Measurements from ENCODE around the gene COL6A1.
"Not testable (repeated sequence)": the region's sequence is repeated elsewhere in the genome, so short reads cannot be mapped to it uniquely, and the experiment has no call there.

Gene COL6A1

GRCh38 chr21:45945868-45946210 lies 35.7 kb upstream of the COL6A1 start:
- DNase-seq (ENCODE audit: low read depth in 4 of 4, low spot score in 1 of 4) = no peak

GRCh38 chr21:45947296-45947695 lies 34.3 kb upstream of the COL6A1 start:
- no peak for DNase-seq (ENCODE audit: low read depth in 4 of 4, low spot score in 1 of 4)

GRCh38 chr21:45947716-45948255 lies 33.8 kb upstream of the COL6A1 start:
- no peak for DNase-seq (ENCODE audit: low read depth in 4 of 4, low spot score in 1 of 4)

GRCh38 chr21:45948576-45949141 lies 32.9 kb upstream of the COL6A1 start:
- no peak for DNase-seq (ENCODE audit: low read depth in 4 of 4, low spot score in 1 of 4)

- DNase-seq (ENCODE audit: low read depth in 4 of 4, low spot score in 1 of 4) = no peak
These were observed 31.4 kb upstream of the COL6A1 start for GRCh38 chr21:45949928-45950739.

- DNase-seq (ENCODE audit: low read depth in 4 of 4, low spot score in 1 of 4) = no peak
These were observed 30.6 kb upstream of the COL6A1 start for GRCh38 chr21:45950740-45951515.

GRCh38 chr21:45951676-45952075 lies 29.9 kb upstream of the COL6A1 start:
- DNase-seq (ENCODE audit: low read depth in 4 of 4, low spot score in 1 of 4) = no peak

- not testable (repeated sequence) for DNase-seq (ENCODE audit: low read depth in 4 of 4, low spot score in 1 of 4)
These were observed 29.0 kb upstream of the COL6A1 start for GRCh38 chr21:45952527-45952926.

- no peak for DNase-seq (ENCODE audit: low read depth in 4 of 4, low spot score in 1 of 4)
These were observed 28.6 kb upstream of the COL6A1 start for GRCh38 chr21:45952974-45953373.

- no peak for DNase-seq (ENCODE audit: low read depth in 4 of 4, low spot score in 1 of 4)
These were observed 27.3 kb upstream of the COL6A1 start for GRCh38 chr21:45954261-45954660.

GRCh38 chr21:45954921-45955320 lies 26.6 kb upstream of the COL6A1 start:
- no peak for DNase-seq (ENCODE audit: low read depth in 4 of 4, low spot score in 1 of 4)

GRCh38 chr21:45957551-45957950 lies 24.0 kb upstream of the COL6A1 start:
- no peak for DNase-seq (ENCODE audit: low read depth in 4 of 4, low spot score in 1 of 4)

- DNase-seq (ENCODE audit: low read depth in 4 of 4, low spot score in 1 of 4) = no peak
These were observed 23.5 kb upstream of the COL6A1 start for GRCh38 chr21:45957981-45958600.

- no peak for DNase-seq (ENCODE audit: low read depth in 4 of 4, low spot score in 1 of 4)
These were observed 22.4 kb upstream of the COL6A1 start for GRCh38 chr21:45959182-45959581.

- DNase-seq (ENCODE audit: low read depth in 4 of 4, low spot score in 1 of 4) = no peak
These were observed 21.7 kb upstream of the COL6A1 start for GRCh38 chr21:45959779-45960390.

GRCh38 chr21:45961408-45961807 lies 20.2 kb upstream of the COL6A1 start:
- DNase-seq (ENCODE audit: low read depth in 4 of 4, low spot score in 1 of 4) = not testable (repeated sequence)

- DNase-seq (ENCODE audit: low read depth in 4 of 4, low spot score in 1 of 4) = no peak
These were observed 18.9 kb upstream of the COL6A1 start for GRCh38 chr21:45962531-45963231.

GRCh38 chr21:45963232-45963570 lies 18.4 kb upstream of the COL6A1 start:
- no peak for DNase-seq (ENCODE audit: low read depth in 4 of 4, low spot score in 1 of 4)

- no peak for DNase-seq (ENCODE audit: low read depth in 4 of 4, low spot score in 1 of 4)
These were observed 16.9 kb upstream of the COL6A1 start for GRCh38 chr21:45964649-45965048.

GRCh38 chr21:45965084-45965809 lies 16.3 kb upstream of the COL6A1 start:
- DNase-seq (ENCODE audit: low read depth in 4 of 4, low spot score in 1 of 4) = no peak

Measured in stimulated activated CD4-positive, alpha-beta T cell treated with anti-CD3 and anti-CD28 coated beads, Interleukin-1b, Interleukin-23, amount 100 ng/mL, for 24 hours (primary cell).